Bone marrow (tissue), 2 donors: ENCODE data around the gene SHISA7.
"Not testable (repeated sequence)": the region's sequence is repeated elsewhere in the genome, so short reads cannot be mapped to it uniquely, and the experiment has no call there.

ENCODE experiments used
- DNase-seq, 2 donors: peaks; one replicate each; lab custom pipeline; 2025; lab: John Stamatoyannopoulos, UW

SHISA7 gene

GRCh38 chr19:55418185-55418584 is 24.9 kb downstream of the SHISA7 start:
- peak in 1 of 2 donors; percentile 15 for DNase-seq

GRCh38 chr19:55410168-55410567 is 32.9 kb downstream of the SHISA7 start:
- DNase-seq: no peak

DNA sequence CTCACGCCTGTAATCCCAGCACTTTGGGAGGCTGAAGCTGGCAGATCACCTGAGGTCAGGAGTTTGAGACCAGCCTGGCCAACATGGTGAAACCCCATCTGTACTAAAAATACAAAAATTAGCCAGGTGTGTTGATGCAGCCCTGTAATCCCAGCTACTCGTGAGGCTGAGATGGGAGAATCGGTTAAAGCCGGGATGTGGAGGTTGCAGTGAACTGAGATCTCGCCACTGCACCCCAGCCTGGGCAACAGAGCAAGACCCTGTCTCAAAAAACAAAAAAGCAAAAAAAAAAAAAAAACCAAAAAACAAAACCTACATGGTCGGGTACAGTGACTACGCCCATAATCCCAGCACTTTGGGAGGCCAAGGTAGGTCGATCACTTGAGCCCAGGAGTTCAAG is 33.9 kb downstream of the SHISA7 start:
- not testable (repeated sequence) for DNase-seq

- DNase-seq: no peak
Measured at GRCh38 chr19:55408533-55408872, 34.6 kb downstream of the SHISA7 start.

- peak; percentile 92 to 100 for DNase-seq
Measured at GRCh38 chr19:55407800-55408532, 35.1 kb downstream of the SHISA7 start.

GRCh38 chr19:55407550-55407799 is 35.6 kb downstream of the SHISA7 start, which contains the start of gene UBE2S:
TSS of gene UBE2S (minus strand) at chr19:55407788. CDS start at chr19:55407589, 199 bp downstream.
- peak in 1 of 2 donors; percentile 76 for DNase-seq

- DNase-seq: no peak
Measured at GRCh38 chr19:55406826-55407549, 36.1 kb downstream of the SHISA7 start.

- no peak for DNase-seq
Measured at GRCh38 chr19:55406091-55406825, 36.8 kb downstream of the SHISA7 start.

GRCh38 chr19:55405638-55406037 is 37.5 kb downstream of the SHISA7 start:
- no peak for DNase-seq

GRCh38 chr19:55402509-55402908 is 40.6 kb downstream of the SHISA7 start:
- no peak for DNase-seq

- not testable (repeated sequence) for DNase-seq
Measured at GRCh38 chr19:55401390-55401789, 41.7 kb downstream of the SHISA7 start.

GRCh38 chr19:55400281-55401087 is 42.6 kb downstream of the SHISA7 start:
- DNase-seq: no peak

- DNase-seq: no peak
Measured at GRCh38 chr19:55398200-55398925, 44.7 kb downstream of the SHISA7 start.

DNA sequence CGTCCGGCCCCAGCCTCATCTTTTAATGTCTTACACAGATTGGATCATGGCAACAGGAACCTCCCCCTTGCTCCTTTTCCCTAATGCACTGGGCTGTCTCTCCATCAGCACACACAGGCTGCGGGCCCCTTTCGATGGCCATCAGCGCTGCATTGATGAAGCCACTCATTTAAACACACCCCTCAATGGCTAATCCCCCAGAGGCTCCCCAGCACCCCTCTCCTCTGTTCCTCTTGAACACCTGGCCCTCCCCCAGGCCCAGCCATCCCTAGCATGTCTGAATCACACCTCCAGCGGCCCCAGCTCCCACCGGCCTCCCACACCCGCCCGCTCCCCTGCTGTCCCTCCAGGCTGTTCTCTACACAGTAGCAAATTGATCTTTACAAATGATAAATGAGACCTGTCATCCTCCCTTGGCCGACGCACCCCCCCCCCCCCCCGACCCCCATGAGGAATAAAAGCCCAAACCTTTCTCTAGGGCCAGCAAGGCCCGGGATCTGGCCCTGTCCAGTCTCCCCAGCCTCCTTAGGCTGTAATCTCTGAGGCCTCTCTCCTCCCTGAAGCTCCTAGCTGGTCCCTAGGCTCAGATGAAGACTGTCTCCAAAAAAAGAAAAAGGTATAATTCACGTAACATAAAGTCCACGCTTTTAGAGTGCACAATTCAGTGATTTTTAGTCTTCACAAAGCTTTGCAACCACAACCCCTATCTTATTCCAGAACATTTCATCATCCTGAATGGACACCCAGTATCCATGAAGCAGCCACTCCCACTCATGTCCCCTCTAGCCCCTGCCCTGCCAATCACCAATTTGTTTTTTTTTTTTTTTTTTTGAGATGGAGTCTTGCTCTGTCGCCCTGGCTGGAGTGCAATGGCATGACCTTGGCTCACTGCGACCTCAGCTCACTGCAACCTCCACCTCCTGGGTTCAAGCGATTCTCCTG is 50.0 kb downstream of the SHISA7 start:
- no peak for DNase-seq

DNA sequence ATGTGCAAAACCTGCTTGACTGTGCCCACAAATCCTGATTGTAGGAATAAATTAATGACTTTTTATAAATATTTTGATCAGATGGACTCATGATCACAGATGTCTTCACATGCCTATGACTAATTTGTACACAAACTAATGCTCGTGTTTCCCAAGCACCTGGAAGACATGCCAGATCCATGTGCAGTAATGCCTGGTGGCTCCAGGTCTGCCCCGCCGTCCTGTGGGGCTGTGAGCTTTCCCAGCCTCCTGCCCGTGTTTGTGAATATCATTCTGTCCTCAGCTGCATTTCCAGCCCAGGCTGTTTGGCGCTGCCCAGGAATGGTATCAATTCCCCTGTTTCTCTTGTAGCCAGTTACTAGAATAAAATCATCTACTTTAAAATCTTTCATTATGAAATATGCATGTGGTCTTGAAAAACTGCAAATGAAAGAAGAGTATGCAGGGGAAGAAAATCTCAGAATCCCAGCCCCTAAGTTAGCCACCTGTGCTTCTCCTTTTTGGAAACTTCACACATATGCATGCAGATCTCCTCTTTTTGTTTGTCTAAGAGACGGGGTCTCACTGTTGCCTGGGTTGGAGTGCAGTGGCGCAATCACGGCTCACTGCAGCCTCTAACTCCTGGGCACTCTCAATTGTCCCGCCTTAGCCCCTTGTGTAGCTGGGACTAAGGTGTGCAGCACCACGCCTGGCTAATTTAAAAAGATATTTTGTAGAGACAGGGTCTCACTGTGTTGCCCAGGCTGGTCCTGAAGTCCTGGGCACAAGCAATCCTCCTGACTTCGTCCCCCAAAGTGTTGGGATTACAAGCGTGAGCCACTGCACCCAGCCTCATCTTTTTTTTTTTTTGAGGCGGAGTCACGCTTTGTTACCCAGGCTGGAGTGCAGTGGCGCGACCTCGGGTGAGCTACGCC is 51.1 kb downstream of the SHISA7 start:
- DNase-seq: no peak

DNA sequence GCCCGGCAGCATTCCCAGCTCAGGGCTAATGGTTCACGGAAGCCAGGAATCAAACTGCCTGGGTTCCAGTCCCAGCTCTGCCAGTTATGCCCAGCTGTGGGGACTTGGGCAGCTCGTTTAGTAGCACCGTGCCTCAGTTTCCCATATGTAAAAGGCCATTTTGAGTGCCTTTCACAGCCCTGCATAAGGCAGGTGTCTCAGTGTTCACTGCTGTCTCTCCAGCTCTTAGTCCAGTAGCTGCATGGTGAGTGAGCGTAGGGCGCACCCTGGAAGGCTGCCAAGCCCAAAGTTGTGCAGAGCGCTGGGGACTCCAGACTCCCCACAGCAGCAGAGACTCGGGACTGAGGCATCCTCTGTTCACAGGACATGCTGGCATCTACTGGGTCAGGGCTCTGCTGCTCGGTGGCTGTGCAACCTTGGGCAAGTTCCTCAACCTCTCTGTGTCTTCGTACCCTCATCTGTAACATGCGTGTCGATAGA is 51.9 kb downstream of the SHISA7 start:
- DNase-seq: no peak

GRCh38 chr19:55390461-55390880 is 52.6 kb downstream of the SHISA7 start:
- no peak for DNase-seq

- no peak for DNase-seq
Measured at GRCh38 chr19:55389386-55390317, 53.4 kb downstream of the SHISA7 start.
